A549 treated with RU486 at 1 μM for 4 hours (cell line): ENCODE results near the gene GNPAT. TPM values are rescaled to one million over a fixed set of nuclear protein-coding genes. Genes with fewer than 3 reads are reported as not detected.

Experiments
- total RNA-seq: library from RNA; stranded (reverse); fragments of 200-300 nt; extraction: Qiagen RNA extraction; gene quantifications from 5 replicates; pipeline ENCODE4 v1.2.3, GENCODE V29; 2022; ENCODE audit warnings: low read depth

GNPAT gene
- 32.0 to 39.3 TPM (median 37.3 TPM) in 5 replicates for total RNA-seq

DNA sequence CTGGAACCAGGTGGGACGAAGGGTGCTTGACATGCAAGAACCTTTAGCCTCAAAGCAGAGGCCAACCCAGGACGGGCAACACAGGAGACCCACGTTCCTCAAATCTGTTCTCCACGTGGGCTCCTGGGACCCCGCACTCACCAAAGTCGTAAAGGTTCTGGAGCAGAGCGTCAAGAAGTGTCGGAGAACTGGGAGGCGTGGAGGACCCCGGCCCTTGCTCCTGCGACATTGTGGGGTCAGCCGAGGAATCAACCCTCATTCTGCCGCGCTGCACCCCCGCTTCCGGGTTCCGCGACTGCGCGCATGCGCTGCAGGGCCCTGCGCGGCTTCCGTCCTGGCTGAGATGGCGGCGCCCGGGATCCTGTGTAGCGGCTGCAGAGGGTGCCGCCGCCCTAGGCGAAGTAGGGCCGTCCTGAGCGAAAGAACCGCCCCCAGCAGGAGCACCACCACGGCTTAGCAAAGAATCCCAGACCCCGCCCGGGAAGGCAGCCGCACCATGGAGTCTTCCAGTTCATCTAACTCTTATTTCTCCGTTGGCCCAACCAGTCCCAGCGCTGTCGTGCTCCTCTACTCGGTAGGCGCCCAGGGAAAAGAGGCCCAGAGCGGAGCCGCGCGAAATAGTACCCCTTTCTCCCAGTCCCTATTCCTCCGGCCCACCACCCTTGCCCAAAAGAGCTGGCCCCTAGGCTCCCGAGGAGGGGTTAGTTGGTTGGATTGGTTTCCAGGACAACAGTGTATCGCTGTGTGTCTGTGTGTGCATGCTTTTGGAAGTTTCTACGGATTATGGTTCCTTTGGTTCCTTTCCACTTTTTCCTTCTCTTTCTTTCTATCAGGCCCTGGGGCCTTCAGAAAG is at the start of gene GNPAT:
Gene GNPAT (plus strand): TSS at position 330 of the 853 bp plus-strand sequence. CDS start 167 bp downstream, at position 497.

Other genes starting within 250 kb of the GNPAT start
- 12.8 to 22.2 TPM (median 19.9 TPM) in 5 replicates for gene FAM89A, start 201.0 kb upstream of the GNPAT start, total RNA-seq
- gene TRIM67, start 79.2 kb upstream of the GNPAT start, total RNA-seq = 0.10 to 0.32 TPM (median 0.19 TPM) in 5 replicates
- gene EXOC8, start 96.6 kb downstream of the GNPAT start, total RNA-seq = 4.4 to 9.1 TPM (median 8.2 TPM) in 5 replicates
- 12.6 to 15.9 TPM (median 13.2 TPM) in 5 replicates for gene SPRTN, start 97.1 kb downstream of the GNPAT start, total RNA-seq
- gene EGLN1, start 181.1 kb downstream of the GNPAT start, total RNA-seq = 37.2 to 64.7 TPM (median 54.6 TPM) in 5 replicates